ENCODE data around the gene SIGLEC1. TPM values are rescaled to one million over a fixed set of nuclear protein-coding genes. Genes with fewer than 3 reads are reported as not detected.

SIGLEC1 gene
- total RNA-seq, 1 experiment from 2014 or later, result 0.17 TPM

GRCh38 chr20:3729378-3729777 is 17.0 kb upstream of the SIGLEC1 start:
- Histone ChIP-seq H3K9me2 (ENCODE audit: insufficient read depth) (no peaks in the 10 kb centered on the region), H3K4me1 (ENCODE audit: control insufficient read depth in 1 of 2, insufficient read depth in 2 of 2, low read length in 2 of 2) (peaks cover 7 to 30% of the 10 kb centered on the region in 2 experiments), H3K4me2 (ENCODE audit: low read length) (no peak overlapping the region), H3K27me3 (ENCODE audit: insufficient read depth, low read length) (0 out of 2 replicates have a peak, but pooled peaks cover 8% of the 10 kb centered on the region), H2AFZ (ENCODE audit: low read depth, low read length, poor library complexity, severe bottlenecking) (no peak overlapping the region), H3K79me2 (ENCODE audit: insufficient read depth, low read length) (no peaks in the 10 kb centered on the region), H3K9me3 (ENCODE audit: control insufficient read depth in 1 of 2, insufficient read depth in 1 of 2, low read depth in 1 of 2, low read length in 2 of 2) (no peaks in the 10 kb centered on the region), H4K20me1 (ENCODE audit: insufficient read depth) (no peaks in the 10 kb centered on the region), H3K36me3 (ENCODE audit: control insufficient read depth in 1 of 2, insufficient read depth in 2 of 2, low read length in 2 of 2) (no peaks in the 10 kb centered on the region), H3K9ac (ENCODE audit: low read length) (no peak overlapping the region), H3K27ac (ENCODE audit: low read depth, low read length) (no peak overlapping the region), H3K4me3 (replicated peaks in 1 of 2; ENCODE audit: low read depth in 1 of 2, low read length in 2 of 2) (no peak overlapping the region)
- TF ChIP-seq CTCF (IDR thresholded peaks at IDR 0.05 in 2 of 3, conservative IDR thresholded peaks at IDR 0.05 in 1 of 3; ENCODE audit: borderline replicate concordance in 1 of 3, insufficient read depth in 1 of 3, low read depth in 2 of 3, low read length in 2 of 3), result no peak
- TF ChIP-seq, protein P1, sequence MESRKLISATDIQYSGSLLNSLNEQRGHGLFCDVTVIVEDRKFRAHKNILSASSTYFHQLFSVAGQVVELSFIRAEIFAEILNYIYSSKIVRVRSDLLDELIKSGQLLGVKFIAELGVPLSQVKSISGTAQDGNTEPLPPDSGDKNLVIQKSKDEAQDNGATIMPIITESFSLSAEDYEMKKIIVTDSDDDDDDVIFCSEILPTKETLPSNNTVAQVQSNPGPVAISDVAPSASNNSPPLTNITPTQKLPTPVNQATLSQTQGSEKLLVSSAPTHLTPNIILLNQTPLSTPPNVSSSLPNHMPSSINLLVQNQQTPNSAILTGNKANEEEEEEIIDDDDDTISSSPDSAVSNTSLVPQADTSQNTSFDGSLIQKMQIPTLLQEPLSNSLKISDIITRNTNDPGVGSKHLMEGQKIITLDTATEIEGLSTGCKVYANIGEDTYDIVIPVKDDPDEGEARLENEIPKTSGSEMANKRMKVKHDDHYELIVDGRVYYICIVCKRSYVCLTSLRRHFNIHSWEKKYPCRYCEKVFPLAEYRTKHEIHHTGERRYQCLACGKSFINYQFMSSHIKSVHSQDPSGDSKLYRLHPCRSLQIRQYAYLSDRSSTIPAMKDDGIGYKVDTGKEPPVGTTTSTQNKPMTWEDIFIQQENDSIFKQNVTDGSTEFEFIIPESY (IDR thresholded peaks at IDR 0.05; ENCODE audit: extremely low read depth, insufficient replicate concordance, low read length), result no peak
- TF ChIP-seq FOSL1 (IDR thresholded peaks at IDR 0.05; ENCODE audit: low read depth), result no peak
- TF ChIP-seq, protein P2, sequence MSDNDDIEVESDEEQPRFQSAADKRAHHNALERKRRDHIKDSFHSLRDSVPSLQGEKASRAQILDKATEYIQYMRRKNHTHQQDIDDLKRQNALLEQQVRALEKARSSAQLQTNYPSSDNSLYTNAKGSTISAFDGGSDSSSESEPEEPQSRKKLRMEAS (IDR thresholded peaks at IDR 0.05), result no peak
- no peak for TF ChIP-seq YY1 (IDR thresholded peaks at IDR 0.05; ENCODE audit: extremely low read depth, insufficient replicate concordance, low read depth, low read length)
- no peak for TF ChIP-seq TCF7L2 (IDR thresholded peaks at IDR 0.05; ENCODE audit: borderline replicate concordance, extremely low read depth, insufficient read depth, insufficient read length)
- TF ChIP-seq POLR2A (IDR thresholded peaks at IDR 0.05; ENCODE audit: borderline replicate concordance, extremely low read depth, insufficient read depth, insufficient read length), result no peak
- TF ChIP-seq RAD21 (IDR thresholded peaks at IDR 0.05; ENCODE audit: low read depth), result no peak
- TF ChIP-seq CBX3 (IDR thresholded peaks at IDR 0.05; ENCODE audit: low read depth), result no peak
- TF ChIP-seq POLR2AphosphoS5 (IDR thresholded peaks at IDR 0.05; ENCODE audit: low read depth, low read length), result no peak
- no peak for TF ChIP-seq CEBPB (IDR thresholded peaks at IDR 0.05; ENCODE audit: low read depth)
- no peak for TF ChIP-seq SIN3A (IDR thresholded peaks at IDR 0.05; ENCODE audit: low read depth)
- TF ChIP-seq EZH2 (IDR thresholded peaks at IDR 0.05), result no peak
- TF ChIP-seq, protein P3, sequence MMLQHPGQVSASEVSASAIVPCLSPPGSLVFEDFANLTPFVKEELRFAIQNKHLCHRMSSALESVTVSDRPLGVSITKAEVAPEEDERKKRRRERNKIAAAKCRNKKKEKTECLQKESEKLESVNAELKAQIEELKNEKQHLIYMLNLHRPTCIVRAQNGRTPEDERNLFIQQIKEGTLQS (IDR thresholded peaks at IDR 0.05), result no peak
- intact Hi-C loops (cut with micrococcal nuclease), result no loop called here
- CTCF ChIA-PET, result interaction anchor here (0.6 to 2.2 kb wide), 5 partner anchors 8 to 23 kb away, joined by 3 to 5 read pairs (median 3); partner anchors contain the start of gene SIGLEC1
- RAD21 ChIA-PET (ENCODE audit: low non-redundant PET in 1 of 2, low total read pairs in 2 of 2, uncharacterized antibody in 2 of 2, unreplicated experiment in 2 of 2), result no interaction called here
- POLR2A ChIA-PET, result no interaction called here
- ATAC-seq, result no peak
- no peak for DNase-seq (ENCODE audit: low read depth, low spot score)
- BruUV-seq (replicated peaks), result no TSS peak
